22Rv1 (cell line): ENCODE results near the gene RRP9.

Experiments used
- CTCF ChIP-seq: fragments of 450-650 bp; IDR thresholded peaks from 2 replicates; pipeline ENCODE4 v1.5.1; 2017; ENCODE audit warnings: mild to moderate bottlenecking
- ZFX ChIP-seq: fragments of 450-650 bp; IDR thresholded peaks from 2 replicates; pipeline ENCODE4 v1.6.1; 2017; ENCODE audit warnings: antibody characterized with exemption, borderline replicate concordance

DNA sequence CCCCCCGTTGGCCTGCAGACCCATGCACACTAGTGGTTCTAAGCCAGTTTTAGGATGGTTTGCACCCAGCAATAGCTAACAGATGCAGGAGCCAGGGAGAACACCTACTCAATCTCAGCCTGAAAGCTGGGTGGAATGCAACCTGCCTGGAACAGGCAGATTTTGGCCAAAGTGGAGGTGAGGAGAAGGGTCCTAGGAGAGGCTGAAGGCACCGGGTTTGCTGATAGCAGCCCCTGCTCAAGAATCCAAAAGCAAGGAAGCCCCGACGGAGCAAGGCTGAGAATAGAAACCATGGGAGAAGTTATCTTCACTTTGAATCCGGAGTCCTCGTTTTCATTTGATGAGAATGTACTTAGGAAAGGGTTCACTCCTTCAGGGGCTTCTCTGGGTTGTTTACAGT, 9.9 kb downstream of the RRP9 start:
- TF ChIP-seq CTCF = no peak
- TF ChIP-seq ZFX = no peak
